Measurements from ENCODE around the gene ADAM12.

Gene ADAM12

DNA sequence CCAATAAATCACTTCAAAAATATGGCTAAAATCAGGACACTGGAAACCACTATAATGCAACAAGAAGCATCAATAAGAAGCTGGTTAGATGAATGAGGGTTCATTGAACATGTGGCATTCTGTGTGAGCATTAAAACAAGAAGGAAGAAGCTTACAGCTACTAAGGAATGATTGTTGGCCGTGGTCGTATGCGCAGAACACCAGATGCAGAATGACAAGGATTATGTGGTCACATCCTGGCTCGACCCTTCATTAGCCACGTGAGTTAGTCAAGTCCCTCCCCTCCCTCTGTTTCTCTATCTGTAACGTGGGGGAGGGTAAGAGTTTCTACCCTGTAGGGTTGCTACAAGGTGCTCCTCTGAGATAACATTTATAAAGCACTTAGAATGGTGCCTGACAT lies 174.3 kb downstream of the ADAM12 start:
- DNase-seq (ENCODE audit: low read depth in 2 of 2): no peak

DNA sequence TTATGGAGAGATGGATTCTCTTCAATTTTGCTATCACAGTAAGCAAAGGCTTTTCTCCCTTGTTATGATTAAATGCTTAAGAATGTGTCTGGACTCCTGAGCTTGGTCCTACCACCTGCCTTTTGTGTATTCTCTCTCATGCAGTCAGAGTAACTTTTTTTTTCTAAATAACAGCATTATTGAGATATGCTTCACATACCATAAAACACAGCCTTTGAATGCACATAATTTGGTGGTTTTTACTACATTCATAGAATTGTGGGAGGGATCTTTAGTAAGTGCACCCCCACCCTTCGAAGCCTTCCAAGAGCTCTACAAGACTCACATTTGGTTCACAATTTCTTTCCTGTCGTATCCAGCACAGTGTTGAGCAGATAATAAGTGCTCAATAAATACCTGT lies 175.5 kb downstream of the ADAM12 start:
- no peak for DNase-seq (ENCODE audit: low read depth in 2 of 2)

DNA sequence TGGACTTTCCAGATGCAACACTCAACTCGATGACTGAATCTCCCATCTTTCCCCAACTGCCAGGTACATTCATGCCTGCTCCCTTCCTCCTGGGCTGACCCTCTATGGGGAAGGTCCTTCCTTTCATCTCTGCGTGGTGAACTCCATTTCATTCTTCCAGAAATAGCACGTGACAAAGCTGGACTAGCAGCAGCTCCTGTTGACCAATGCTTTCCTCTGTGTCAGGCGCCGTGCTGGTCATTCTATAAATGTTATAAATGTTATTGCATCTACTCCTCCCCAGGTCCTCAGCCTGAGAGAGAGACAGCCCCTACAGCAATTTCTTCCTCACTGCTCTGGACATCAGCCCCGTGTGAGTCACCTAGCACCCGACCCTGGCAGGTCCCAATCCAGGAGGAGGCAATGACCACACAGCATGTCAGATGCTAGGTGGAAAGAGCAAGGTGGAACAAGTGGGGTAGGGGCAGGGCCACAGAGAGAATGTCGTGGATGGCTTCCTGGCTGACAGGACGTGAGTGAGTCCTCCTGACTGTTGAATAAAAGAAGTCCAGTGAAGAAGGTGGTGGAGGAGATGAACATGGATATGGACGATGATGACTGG lies 178.1 kb downstream of the ADAM12 start:
- no peak for DNase-seq (ENCODE audit: low read depth in 2 of 2)

DNA sequence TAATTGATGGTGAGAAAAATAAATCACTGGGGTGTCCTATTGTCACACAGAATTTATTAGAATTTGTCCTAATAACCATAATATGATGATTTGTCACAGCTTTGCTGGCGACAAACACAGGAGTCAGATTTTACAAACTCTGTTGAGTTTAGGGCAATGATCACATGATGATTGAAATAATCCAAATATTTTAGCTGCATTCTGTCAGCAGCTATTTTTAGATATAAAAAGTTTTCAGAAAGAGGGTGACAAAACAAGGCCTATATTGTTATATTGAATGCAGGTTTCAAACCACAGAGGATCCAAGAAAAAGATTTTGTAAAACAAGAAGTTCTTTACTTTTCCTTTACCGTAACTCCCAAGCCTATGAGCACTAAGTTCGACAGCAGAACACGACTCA lies 178.8 kb downstream of the ADAM12 start:
- no peak for DNase-seq (ENCODE audit: low read depth in 2 of 2)

DNA sequence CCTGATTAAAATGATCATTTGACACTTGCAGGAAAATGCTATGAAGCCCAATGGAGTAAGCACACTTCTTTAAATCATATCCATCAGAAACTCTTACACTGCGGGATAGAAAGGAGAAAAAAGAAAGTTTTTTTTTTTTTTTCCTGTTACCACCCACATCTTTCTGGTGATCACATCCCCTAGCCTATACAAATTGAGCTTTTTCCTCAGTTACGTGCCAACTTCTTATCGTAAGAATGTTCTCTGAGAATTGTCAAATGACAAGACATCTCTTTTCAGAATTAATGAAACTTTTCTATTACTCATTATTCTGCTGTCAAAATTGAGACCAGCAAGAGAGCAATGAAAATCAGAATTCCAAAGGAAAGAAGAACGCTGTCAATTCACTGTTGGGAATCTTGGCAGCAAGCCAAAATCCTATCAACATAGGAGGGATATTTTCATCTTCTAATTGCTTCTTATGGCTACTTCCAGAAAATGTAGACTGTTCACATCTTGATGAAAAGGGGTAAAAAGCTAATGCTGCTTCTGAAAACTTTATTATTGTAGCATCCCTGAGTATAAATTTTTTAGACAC lies 179.5 kb downstream of the ADAM12 start:
- DNase-seq (ENCODE audit: low read depth in 2 of 2): no peak

DNA sequence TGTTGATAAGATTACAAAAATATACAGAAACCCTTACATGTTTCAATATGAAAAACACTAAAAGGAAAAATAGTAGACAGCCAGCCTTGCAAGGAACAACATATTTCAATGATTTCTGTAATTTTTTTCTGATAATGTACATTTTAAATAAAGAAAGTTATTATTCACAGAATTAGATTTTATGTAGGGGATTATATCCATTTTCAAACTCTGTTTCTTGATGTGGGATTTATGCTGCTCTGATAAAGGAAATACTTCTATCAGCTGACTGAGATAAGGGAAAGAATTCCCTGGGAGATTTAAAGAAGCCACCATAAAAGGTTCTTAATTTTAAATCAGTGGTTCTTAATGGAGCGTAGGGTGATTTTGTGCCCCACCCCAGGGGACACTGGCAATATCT lies 180.4 kb downstream of the ADAM12 start:
- no peak for DNase-seq (ENCODE audit: low read depth in 2 of 2)

DNA sequence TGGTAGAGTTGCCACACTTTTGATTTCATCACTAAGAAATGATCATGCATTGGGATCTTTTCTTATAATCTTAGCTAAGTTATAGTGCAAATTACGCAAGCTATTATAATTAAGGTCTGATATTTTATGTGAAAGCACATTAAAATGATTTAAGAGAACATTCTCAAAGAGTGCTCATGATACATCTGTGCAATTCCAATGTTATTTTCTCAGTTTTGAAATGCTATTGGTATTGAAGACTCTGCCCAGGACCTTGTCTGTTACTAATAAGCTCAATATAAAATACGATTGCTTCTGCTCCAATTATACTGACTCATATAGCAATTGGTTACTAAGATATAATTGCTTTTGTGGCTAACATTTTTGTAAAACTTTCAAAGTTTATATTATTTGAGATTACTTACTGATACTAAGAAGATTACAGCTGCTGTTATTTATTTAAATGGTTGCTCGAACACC lies 180.9 kb downstream of the ADAM12 start:
- DNase-seq (ENCODE audit: low read depth in 2 of 2): no peak

DNA sequence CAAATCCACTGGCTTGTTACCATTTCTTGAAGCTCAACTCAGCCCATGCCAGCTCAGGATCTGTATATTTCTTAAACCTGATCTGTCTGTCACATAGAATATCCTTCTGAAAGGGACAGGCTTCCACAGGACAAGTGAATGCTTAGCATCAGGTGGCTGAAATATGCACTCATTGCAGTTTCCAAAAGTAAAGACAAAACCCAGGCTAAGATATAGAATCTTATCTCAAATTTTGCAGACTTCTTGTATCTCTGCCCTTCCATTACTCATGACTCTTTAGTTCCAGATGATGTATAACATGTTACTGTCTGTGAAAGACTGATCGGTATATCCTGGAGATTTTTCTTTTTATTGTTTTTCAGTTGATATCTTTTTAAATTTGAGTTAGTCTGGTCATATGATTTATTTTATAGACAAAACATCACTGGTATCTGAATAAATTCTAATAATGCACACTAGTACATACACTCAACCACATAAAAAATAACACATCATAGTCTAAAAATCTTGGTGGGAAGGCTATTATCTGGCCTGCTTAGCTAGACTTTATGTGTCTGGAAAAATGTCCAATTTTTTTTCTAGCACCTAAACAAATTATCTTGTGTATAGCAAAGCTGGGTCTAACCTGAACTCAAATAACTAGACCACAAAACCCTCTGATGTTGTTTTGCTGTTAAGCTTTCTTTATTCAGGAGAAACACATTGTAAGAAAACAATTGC lies 182.6 kb downstream of the ADAM12 start:
- no peak for DNase-seq (ENCODE audit: low read depth in 2 of 2)

DNA sequence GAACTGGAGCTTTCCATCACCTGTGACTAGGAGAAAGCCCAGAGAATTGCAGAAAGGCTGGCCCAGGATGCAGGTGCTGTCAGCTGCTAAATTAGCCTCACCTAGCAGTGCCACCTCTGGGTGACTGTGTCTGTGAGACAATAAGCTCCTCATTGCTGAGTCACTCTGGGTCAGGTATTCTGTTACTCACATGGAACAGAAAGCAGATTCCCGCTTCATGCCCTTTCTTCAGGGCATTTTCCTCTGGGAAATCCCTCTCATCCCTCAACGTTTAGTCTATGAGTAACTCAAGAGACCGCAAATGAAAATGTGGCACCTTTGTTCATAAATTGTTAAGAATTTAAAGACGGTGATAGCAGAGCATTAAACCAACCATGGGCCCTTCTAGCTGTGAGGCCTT lies 184.0 kb downstream of the ADAM12 start:
- DNase-seq (ENCODE audit: low read depth in 2 of 2): no peak

DNA sequence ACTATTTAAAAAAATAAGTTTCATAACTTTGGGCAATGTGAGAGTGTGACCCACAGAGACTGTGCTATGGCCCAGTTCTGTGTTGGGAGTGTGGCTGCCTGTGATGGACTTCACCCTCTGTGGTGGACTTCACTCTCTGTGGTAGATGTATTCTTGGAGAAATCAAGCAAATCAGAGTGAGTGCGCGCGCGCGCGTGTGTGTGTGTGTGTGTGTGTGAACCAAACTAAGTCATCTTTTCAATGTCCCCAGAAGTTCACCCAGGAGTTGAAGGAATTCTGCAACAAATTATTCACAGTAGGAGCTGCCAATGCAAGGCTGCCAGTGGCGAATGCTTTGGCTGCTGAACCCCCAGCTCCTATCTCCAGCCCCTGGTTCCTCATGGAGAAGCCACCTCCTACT lies 184.5 kb downstream of the ADAM12 start:
- no peak for DNase-seq (ENCODE audit: low read depth in 2 of 2)

DNA sequence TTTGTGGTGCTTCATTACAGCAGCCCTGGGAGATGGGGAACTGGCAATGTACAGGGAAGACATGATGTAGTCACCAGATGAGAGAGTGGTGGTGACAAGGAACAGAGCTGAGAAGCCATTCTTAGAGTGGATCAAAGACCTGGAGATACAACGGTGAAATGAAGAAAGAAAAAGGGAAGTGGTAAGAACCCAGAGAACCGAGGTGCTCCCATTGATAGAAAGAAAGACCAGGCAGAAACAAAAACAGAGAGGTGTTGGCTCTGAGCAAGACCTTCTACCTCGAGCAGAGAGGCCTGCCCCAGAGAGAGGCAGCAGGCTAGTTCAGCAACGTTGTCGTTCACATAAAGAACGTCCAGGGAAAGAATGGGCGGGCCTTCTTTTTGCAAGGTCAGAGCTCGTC lies 186.7 kb downstream of the ADAM12 start:
- no peak for DNase-seq (ENCODE audit: low read depth in 2 of 2)

DNA sequence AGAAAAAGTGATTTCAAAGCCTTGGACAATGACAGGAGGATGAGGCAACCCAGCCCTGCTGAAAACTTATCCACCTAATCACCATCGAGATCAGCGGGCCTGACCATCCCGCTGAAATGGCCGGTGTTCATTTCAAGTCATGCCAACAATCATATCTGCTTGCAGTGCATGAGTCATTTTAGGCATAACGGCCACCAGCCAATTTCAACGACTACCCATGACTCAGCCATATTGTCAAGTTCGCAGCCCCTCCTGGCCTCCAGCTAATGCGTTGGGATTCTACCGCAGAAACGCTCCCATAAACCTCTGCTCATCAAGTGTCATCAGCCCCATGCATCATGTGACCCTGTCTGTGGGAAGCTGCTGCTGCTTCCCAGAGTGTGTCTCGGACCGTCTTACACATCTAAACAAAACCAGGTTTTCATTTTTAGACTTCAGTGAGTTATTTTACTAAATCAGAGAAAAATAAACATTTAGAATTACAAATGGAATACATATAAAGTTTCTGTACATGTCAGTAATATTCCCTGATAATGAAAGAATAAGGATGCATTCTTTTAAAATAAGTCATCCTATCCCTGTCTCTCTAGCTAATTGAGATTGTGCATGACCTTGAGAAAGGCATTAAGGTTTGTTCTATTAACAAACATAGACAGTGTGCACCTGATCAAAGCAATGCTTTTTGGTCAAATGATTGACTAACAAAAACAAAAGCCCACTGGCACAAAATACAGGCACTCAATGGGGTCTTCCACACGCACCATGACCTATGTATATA lies 188.9 kb downstream of the ADAM12 start:
- no peak for DNase-seq (ENCODE audit: low read depth in 2 of 2)

DNA sequence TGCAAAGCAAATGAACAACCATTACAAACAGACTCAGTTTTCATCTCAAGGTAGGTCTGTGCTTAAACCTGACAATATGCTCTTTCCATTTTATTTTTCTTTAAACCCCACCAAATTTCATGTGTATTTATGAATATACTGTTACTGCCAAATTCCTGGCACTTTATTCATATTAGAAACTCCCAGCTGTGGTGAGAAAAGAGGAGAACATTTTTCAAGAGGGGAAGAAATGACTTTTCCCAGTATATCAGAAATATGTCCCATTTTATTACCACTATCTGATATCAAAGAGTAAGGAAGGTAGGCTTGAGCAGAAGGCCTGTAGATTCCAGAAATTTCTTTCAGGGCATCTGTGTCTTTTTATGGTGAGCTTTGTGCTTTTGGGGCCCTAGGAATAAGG lies 189.6 kb downstream of the ADAM12 start:
- DNase-seq (ENCODE audit: low read depth in 2 of 2): no peak

DNA sequence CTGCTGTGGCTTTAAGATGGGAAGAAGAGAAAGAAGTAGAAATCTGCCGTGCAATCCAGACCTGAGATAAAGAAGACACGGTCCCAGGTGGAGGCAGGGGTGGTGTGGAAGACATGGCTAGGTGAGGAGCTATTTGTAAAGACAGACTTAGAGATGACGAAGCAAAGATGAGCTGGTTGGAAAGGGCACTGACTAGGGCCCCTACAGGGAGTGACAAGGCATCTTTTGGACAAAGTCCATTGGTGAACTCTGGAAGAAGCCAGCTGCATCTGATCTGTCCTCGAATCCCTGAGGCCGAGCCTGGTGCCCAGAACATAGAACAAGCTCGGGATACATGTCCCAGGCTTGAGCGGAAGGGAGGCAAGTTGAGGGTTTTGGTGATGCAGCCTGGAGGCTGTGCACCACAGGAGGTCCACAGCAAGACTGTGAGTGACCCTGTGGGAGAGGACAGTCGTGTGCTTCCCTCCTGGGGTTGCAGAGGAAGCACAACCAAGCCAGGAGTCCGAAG lies 191.2 kb downstream of the ADAM12 start:
- no peak for DNase-seq (ENCODE audit: low read depth in 2 of 2)

DNA sequence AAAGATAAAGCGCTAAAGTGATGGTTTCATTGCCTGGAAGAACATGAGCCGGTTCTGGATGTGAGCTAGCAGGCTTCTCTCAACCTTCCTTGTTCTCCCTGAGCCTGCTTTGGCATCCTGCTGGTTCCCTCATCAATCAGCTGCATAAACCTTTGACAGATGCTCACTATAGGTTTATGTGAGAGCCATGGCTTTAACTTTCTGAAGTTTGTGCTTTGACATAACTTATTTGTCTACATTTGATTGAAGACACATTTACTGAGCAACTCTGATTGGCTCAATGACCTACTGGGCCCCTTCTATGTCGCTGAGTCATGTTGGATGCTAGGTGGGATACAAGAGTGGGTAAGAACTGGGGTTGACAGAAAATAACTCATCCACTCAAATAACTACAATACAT lies 192.0 kb downstream of the ADAM12 start:
- no peak for DNase-seq (ENCODE audit: low read depth in 2 of 2)

DNA sequence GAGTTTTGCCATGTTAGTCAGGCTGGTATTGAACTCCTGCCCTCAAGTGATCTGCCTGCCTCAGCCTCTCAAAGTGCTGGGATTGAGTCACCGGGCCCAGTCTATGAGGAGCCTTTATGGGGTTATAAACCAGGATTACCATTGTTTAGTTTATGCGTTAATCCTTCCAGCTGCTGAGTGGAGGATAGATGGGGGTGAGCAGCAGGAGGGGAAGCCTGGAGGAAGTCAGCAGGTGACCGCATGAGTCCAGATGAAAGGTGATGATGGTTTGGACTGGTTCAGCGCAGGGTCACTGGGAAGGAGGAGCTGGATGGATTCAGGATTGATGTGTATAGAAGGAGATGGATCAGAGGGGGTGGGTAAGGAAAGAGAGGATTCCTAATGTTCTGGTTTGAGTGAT lies 197.1 kb downstream of the ADAM12 start:
- no peak for DNase-seq (ENCODE audit: low read depth in 2 of 2)

DNA sequence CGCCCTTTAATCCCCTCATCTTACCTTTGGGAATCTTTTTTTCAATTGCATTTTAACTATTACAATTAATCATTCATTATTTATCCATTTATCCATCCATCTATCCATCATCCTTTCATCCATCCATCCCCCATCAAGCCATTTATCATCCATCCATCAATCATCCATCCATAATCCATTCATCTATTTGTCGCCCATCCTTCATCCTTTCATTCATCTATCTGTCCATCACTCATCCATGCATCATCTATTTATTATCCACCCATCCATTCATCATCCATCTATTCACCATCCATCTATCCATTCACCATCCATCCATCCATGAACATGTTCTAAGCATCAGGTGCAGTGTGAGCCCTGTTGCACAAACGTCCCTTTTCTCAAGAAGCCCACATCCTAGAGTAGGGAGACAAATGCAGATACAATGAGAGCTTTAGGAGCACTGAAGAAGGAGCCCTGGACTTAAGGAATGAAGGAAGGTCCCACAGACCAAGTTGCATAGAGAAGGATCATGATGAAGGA lies 199.5 kb downstream of the ADAM12 start:
- no peak for DNase-seq (ENCODE audit: low read depth in 2 of 2)

DNA sequence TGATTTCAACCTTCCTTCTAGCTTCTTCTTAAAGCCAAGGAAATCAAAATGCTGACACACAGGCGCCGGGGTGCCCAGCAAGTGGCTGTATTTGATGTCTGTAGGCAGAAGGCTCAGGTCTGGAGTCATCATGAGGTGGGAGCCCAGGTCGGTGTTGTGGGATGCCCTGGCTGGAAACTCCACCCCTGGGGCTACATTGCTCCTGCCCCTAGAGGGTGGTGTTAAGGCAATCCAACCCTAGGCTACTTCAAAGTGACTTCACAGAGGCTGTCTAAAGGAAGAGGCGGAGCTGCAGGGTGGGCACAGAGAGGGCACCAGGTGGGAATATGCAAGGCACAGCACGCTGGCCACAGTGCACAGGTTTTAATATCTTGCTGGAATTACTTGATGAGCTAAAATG lies 200.9 kb downstream of the ADAM12 start:
- no peak for DNase-seq (ENCODE audit: low read depth in 2 of 2)

DNA sequence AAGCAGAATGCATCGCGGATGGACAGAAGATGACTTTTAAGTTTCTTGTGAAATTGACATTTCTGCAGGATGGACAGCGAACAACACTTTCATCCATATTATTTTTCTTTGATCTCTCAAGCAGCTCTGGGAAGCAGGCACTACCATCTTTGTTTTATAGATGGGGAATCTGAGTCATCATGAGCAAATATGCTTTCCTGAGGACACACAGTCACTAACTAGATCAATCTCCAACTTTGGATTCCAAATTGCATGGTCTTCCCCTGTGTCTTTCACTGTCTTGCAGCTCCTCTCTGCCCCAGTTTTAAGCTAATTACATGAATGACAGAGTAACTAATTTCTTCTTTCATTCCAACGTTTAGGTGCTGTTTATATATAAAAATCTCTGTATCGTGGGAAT lies 201.5 kb downstream of the ADAM12 start:
- DNase-seq (ENCODE audit: low read depth in 2 of 2): no peak

DNA sequence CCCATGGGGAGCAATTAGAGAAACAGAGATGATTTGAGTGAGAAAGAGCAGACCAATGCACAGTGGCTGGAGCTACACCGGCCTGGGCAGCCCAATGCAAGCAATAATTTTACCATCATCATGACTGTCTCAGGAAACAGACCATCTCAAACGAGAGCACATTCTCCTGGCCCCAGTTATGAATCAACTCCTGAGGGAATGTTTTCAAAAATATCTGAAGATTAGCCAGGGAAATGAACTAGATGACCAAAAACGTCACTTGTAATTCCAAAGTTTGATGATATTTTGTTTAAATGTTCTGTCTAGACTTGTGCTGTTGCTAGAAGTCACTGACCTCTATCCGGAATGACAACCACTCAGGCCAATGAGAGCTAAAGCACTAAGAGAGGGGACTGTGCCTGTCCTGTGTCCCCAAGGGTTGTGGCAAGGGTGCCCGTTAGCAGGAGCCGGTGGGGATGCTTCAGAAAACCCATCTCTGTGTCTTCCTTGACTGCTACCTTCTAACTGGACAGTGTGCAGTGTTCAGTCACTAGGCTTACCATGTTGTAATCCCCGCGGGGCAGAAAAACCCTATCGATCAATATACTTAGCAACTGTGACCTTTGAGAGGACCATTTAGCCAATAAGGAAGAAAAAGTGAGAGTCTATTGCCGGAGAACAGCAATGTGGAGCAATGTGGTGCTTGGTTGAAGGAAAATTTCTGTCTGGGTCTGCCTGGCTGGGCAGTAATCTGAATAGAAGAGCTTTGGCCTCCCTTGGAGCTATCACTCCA lies 202.4 kb downstream of the ADAM12 start:
- DNase-seq (ENCODE audit: low read depth in 2 of 2): no peak

DNA sequence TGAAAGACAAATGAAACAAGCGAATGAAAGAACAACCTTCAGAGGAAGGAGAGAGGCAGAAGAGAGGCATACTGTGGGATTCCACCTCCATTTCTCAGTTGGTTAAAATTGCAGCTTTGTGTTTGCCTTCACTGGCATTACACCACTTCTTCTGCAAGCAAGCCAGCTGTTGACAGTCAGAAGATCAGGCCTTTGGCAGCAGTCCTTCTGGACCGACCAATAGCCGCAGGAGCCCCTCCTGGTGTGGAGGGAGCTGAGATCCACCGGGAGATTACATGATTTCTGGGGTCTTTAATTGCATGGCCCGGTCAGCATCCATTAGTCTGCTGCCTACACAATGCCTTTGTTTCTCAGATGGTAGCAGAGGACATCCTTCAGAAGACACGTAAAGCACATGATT lies 206.7 kb downstream of the ADAM12 start:
- no peak for DNase-seq (ENCODE audit: low read depth in 2 of 2)

All from stimulated activated CD8-positive, alpha-beta memory T cell treated with anti-CD3 and anti-CD28 coated beads, Interleukin-2, amount 100 ng/mL, for 1 hour (primary cell).